CD4-positive, alpha-beta T cell treated with Interferon gamma for 1 hour (primary cell): ENCODE results near the gene ADAMTS12.

Experiments
- DNase-seq: peaks from one replicate; pipeline ENCODE4 v3.0.0-alpha.2; 2020

Gene ADAMTS12

GRCh38 chr5:33637011-33637410 lies 254.8 kb downstream of the ADAMTS12 start:
- DNase-seq = no peak

DNA sequence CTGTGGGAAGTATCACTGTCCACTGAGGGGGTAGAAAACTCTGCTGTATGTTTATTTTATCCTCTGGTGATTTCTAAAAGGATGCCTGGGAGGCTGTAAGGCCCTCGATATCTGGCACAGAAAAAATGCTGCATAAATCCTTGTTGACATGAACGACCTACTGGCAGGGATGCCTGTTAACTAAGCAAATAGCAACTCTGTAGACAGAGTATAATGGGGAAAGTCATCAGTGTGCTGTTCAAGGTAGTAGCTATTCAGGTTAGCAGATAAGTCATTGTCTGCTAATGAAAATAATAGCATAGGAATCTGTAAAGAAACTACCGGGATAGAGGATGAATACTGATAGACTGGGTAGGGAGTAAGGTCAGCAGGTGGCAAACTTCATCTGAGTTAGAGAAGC lies 256.2 kb downstream of the ADAMTS12 start:
- no peak for DNase-seq

GRCh38 chr5:33633699-33634098 lies 258.1 kb downstream of the ADAMTS12 start:
- DNase-seq = no peak

- no peak for DNase-seq
These were observed 260.0 kb downstream of the ADAMTS12 start for GRCh38 chr5:33631786-33632185.

GRCh38 chr5:33631139-33631538 lies 260.7 kb downstream of the ADAMTS12 start:
- DNase-seq = no peak

- DNase-seq = no peak
These were observed 261.8 kb downstream of the ADAMTS12 start for GRCh38 chr5:33629999-33630398.

DNA sequence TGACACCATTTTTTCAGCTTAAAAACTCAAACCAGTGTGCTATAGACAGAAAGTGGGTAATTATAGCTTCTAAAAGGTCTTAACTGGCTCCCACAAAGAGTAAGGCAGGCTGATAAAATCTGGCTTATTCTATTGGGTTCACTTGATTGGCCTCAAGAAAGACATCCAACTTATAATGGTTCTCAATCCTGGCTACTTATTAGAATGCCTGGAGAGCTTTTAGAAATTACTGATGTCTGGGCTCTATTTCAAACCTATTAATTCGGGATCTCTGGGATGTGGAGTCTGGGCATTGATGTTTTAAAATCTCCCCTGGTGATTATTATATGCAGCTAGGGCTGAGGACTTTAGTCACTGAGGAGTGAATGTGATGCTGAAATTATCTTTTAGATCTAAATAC lies 263.0 kb downstream of the ADAMTS12 start:
- DNase-seq = no peak

DNA sequence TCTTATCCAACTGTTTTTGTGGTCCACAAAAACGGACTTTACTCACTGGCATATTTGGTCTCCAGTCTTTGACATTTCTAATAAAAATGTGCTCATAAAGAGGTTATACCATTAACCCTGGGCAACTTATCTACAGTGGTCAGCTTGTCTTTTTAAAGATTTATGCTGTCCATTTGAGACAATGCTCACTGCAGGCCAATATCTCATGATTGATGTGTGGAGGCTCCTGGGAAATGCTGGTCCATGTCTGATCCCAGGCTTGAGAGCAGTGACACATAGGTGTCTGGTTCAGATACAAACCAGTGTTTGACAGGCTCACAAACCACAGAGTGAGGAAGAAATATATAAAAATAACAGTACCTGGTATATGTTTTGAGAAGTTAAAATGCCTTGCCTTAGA lies 270.3 kb downstream of the ADAMTS12 start:
- no peak for DNase-seq

DNA sequence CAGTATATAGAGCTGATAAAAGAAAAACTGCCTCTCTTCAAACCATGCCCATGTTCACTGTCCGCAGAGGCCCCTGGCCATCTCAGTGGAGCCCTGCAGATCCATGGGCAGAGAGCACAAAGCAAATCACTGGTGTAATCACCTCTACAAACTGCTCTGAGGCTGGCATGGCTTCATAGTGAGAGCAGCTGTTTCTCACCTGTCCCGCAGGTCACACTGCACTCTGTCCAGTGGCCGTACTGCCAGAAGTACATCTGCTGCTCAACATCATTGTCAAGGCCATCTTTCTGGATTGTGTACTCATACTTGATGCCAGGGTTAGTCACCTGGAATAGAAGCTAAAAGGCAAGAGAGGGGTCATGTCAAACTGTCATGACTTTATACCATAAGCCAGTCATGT lies 277.8 kb downstream of the ADAMTS12 start:
- DNase-seq = no peak

DNA sequence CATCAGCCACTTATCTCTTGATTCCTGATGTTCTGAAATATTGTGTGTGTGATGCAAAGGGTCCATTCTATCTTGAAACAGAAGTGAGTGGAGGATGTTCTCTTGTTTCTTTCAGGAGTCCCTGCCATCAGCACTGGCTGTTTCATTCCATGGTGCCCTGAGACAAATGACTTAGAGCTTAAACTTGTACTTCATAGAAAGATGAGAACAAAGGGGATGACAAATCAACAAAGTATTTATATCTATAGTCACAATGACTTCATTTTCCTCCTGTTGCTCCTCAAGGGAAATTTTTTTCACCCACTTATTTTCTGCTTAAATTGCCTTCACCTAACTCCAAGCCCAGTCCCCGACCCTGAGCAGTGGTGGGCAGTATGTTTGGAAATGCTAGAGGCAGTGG lies 279.4 kb downstream of the ADAMTS12 start:
- no peak for DNase-seq

DNA sequence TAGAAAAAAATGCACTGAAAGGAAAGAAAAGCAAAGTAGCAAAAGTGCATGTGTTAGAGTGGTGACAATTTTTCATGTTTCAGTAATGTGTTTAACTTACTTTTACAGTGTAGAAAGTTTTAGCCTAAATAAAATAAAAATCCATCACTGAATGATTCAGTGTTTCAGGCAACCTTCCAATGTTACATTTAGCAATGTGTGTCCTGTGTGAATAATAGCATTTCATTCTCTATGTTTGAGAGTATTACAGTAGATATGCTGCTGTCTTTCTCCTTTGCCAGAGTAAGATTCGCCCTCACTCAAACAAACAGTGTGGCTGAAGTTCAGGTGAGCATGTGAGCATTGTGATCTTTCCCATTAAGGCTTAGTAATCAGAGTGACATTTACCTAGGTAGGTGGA lies 279.9 kb downstream of the ADAMTS12 start:
- DNase-seq = no peak

DNA sequence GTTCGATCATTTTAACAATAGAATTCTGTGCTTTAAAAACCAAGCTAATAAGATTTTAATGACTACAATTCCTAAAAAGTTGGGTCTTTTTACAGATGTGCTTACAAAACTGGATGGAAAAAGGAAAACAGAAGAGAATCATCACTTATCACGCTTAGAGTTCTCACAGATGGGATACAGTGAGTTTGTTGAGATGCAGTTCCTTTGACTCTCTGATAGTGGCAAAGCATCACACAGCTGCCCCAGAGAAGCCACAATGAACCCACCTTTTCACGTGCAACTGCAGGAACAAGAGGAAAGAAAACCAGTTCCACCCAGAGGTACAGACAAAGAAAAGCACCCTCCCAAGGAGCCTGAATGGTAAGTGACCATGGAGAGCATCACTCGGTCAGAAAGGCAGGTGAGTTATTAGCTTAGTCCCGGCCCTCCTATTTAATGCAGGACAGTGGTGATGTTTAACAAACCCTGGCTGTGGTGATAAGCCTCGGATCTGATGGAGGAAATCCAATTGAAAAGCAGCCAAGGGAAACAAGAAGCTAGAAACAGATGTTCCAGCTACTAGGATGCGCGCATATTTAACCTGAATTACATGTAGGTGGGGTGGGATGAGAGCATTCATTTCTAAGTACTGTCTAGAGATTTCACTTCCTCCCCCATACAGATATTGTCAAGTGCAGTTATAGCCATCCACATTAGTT lies 283.3 kb downstream of the ADAMTS12 start:
- DNase-seq = no peak

DNA sequence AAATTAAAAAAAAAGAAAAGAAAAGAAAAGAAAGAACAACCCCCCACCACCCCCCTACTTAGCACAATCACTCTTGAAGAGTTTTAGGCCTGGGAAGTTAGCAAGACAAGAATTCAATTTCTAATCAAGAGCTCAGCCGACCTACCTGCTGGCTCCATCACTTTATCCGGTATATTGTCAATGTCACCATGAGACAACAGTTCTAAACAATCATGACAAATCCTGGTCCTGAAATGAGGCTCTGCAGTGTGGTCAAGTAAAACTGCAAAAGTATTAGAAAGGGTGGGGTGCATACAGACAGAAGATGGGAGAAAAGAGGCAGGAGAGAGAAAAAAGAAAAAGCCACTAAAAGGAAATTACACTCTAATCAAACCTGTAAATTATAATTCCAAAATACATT lies 287.3 kb downstream of the ADAMTS12 start:
- DNase-seq = no peak

- no peak for DNase-seq
These were observed 289.9 kb downstream of the ADAMTS12 start for GRCh38 chr5:33601881-33602280.

GRCh38 chr5:33595303-33595702 lies 296.5 kb downstream of the ADAMTS12 start:
- DNase-seq = no peak

DNA sequence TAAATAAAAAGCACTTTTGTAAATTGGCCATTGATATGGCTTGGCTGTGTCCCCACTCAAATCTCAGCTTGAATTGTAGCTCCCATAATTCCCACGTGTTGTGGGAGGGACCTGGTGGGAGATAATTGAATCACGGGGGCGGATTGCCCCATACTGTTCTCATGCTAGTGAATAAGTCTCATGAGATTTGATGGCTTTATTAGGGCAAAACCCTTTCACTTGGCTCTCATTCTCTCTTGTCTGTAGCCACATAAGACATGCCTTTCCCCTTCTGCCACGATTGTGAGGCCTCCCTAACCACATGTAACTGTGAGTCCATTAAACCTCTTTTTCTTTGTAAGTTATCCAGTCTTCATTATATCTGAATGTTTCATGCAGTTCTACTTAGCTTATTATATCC lies 297.8 kb downstream of the ADAMTS12 start:
- no peak for DNase-seq

DNA sequence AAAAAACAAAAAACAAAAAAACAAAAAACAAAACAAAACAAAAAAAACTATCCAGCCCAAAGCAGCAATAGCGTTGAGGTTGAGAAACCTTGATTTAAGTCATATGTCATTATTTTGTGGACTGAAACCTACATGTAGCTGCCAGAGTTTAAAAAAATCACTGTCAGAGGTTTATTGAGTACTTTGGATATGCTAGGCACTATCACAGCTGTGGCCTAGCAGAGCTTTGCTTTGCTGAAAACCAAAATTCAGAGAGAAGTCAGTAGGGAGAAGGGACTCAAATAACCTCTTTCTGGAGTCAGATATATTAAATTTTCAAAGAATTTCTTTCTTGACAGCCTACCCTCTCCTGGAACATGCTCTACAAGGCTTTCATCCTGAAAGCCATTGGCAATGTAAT lies 299.5 kb downstream of the ADAMTS12 start:
- no peak for DNase-seq

- peak; percentile 3 for DNase-seq
These were observed 303.0 kb downstream of the ADAMTS12 start for GRCh38 chr5:33588654-33589372.

GRCh38 chr5:33583332-33583731 lies 308.5 kb downstream of the ADAMTS12 start:
- no peak for DNase-seq

- DNase-seq = no peak
These were observed 309.4 kb downstream of the ADAMTS12 start for GRCh38 chr5:33582417-33582816.

DNA sequence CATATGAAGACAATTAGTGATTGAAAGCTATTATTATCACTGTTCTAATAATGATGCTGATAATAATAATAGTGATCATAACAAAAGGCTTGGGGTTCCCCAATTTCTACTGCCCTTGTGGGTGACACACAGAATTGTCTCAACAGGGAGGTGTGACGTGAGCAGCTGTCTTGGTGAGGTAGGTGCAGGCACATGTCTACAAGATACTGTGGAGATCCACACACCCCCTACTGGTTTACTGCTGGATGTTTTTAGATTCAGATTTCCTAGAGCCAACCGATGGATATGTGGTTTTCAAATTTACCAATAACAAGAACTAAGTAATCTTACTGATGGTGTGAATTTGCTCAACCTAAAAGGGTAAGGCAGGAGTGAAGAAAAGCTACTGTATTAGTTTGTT lies 312.0 kb downstream of the ADAMTS12 start:
- no peak for DNase-seq

DNA sequence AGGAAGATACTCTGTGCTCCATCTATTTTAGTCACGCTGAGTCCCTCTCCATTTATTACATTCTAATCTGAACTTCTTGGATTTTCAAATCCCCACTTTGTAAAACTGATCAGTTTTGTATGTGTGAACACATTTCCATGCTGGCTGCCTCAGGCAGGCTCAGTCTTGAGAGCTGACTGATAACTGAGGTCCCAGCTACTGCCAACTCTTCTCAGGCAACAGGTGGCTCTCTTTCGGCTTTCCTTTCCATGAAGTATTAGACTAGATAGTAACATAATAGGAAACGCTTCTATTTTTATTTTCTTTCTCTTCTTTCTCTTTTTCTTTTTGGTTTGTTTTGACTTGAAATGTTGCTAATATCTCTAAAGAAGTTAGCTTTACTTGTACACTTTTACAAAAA lies 312.6 kb downstream of the ADAMTS12 start:
- DNase-seq = no peak

DNA sequence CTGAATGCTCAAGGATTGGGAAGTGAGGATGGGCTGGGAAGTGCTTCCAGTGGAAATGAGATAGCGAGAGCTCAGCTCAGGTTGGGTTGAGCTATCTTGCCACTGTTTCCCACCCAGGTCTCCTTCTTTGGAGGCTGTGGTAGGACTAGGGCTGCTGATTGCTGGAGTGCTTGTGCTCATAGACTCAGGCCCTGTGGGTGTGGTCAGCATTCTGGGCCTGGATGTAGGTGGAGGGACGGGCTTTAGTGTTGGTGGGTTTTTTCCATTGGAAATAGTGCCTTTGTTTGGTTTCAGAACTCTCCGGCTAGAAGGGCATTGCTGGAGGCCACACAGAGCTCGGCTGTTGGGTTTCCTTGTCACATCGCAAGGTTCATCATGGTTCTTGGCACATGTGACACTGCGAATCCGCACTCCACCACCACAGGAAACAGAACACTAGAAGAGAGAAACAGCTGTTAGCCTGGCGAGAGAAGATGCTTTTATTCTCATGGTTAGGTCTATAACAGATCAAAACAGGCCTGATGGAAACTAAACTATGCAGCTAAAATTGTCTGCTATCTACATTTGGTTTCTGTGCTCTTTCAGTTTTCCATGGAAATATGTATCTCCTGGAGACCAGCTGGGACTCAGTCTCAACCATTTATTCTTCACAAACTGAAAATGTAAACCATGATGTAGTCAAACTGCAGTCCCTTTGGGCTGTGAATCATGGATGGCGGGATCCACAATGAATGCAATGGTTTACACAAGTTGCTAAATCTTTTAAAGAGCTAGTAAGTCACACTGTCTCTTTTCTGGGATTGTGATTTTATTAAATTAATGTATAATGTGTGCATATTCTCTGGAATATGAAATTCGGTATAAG lies 314.8 kb downstream of the ADAMTS12 start:
- DNase-seq = no peak

DNA sequence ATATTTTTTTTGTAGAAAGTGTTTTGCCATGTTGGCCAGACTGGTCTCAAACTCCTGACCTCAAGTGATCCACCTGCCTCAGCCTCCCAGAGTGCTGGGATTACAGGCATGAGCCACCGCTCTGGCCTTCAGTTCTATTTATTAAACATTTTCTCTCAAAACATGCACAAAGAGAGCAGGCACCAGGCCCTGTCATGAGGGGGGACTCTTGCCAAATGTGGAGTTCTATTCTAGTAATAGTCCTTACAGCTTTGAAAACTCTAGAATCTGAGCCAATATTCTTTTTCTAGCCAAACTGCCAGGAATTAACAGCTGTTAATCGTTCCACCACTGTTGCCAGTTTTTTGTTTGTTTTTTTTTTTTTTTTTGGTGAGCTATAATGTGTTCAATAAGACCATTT lies 326.5 kb downstream of the ADAMTS12 start:
- DNase-seq = no peak
